GM06990 (cell line): ENCODE measurements around the gene ZNF207.
"Not testable (repeated sequence)": the region's sequence is repeated elsewhere in the genome, so short reads cannot be mapped to it uniquely, and the experiment has no call there.

Experiments
- DNase-seq: peaks from one replicate; pipeline ENCODE4 v3.0.0-alpha.2; 2011; ENCODE audit not compliant: insufficient read length; ENCODE audit errors: extremely low read depth
- H3K27me3 ChIP-seq: replicated peaks from 2 replicates; pipeline ENCODE4 v1.6.0; 2011; ENCODE audit warnings: low read length; ENCODE audit not compliant: control insufficient read depth, insufficient read depth
- H3K36me3 ChIP-seq: 2 replicates; pipeline ENCODE4 v1.5.1; 2011; ENCODE audit warnings: low read length; ENCODE audit not compliant: control insufficient read depth, insufficient read depth
- H3K4me3 ChIP-seq: replicated peaks from 2 replicates; pipeline ENCODE4 v1.5.1; 2011; ENCODE audit warnings: low read depth, mild to moderate bottlenecking, control low read depth, low read length
- TF ChIP-seq, protein P1 (sequence below): IDR thresholded peaks from 2 replicates; pipeline ENCODE4 v1.5.1; 2011; ENCODE audit warnings: low read length, control low read depth, mild to moderate bottlenecking, inconsistent platforms; ENCODE audit not compliant: insufficient read depth, poor library complexity, severe bottlenecking

ZNF207 gene

DNA sequence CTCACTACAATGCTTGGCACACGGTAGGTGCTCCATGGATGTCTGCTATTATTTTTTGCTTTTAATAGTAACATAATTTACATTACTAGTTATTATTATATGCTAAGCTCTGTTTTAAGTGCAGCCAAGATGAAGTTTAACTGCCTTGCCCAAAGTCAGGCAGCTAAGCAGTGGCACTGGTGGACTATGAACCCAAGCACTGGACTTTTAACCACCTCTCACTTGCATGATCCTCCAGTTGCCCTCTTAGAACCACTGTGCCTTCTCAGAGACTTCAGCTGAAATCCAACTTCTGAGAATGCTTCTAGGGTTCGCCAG is 1.5 kb upstream of the ZNF207 start:
- H3K4me3 ChIP-seq, result no peak overlapping the region
- no peak for DNase-seq
- TF ChIP-seq, protein P1, sequence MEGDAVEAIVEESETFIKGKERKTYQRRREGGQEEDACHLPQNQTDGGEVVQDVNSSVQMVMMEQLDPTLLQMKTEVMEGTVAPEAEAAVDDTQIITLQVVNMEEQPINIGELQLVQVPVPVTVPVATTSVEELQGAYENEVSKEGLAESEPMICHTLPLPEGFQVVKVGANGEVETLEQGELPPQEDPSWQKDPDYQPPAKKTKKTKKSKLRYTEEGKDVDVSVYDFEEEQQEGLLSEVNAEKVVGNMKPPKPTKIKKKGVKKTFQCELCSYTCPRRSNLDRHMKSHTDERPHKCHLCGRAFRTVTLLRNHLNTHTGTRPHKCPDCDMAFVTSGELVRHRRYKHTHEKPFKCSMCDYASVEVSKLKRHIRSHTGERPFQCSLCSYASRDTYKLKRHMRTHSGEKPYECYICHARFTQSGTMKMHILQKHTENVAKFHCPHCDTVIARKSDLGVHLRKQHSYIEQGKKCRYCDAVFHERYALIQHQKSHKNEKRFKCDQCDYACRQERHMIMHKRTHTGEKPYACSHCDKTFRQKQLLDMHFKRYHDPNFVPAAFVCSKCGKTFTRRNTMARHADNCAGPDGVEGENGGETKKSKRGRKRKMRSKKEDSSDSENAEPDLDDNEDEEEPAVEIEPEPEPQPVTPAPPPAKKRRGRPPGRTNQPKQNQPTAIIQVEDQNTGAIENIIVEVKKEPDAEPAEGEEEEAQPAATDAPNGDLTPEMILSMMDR, result no peak
- no peaks in the 10 kb centered on the region for H3K27me3 ChIP-seq
- H3K36me3 ChIP-seq, result peaks cover 3% of the 10 kb centered on the region

DNA sequence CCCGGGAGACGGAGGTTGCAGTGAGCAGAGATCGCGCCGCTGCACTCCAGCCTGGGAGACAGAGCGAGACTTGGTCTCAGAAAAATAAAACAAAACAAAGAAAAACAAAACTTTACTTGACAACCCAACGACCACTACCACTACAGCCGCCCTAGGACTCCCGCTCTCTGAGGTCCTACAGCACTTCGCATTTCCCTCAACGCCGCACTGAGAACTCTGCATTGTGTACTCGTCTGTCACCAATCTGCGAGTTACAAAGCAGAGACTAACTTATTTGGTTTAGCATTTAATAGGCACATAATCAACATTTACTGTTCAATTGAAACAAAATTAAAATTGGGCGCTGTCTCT is 479 bp upstream of the ZNF207 start:
- no peak for DNase-seq
- H3K36me3 ChIP-seq, result peaks cover 10% of the 10 kb centered on the region
- H3K4me3 ChIP-seq, result peak overlapping the region; percentile 89
- TF ChIP-seq, protein P1, result no peak
- no peaks in the 10 kb centered on the region for H3K27me3 ChIP-seq

DNA sequence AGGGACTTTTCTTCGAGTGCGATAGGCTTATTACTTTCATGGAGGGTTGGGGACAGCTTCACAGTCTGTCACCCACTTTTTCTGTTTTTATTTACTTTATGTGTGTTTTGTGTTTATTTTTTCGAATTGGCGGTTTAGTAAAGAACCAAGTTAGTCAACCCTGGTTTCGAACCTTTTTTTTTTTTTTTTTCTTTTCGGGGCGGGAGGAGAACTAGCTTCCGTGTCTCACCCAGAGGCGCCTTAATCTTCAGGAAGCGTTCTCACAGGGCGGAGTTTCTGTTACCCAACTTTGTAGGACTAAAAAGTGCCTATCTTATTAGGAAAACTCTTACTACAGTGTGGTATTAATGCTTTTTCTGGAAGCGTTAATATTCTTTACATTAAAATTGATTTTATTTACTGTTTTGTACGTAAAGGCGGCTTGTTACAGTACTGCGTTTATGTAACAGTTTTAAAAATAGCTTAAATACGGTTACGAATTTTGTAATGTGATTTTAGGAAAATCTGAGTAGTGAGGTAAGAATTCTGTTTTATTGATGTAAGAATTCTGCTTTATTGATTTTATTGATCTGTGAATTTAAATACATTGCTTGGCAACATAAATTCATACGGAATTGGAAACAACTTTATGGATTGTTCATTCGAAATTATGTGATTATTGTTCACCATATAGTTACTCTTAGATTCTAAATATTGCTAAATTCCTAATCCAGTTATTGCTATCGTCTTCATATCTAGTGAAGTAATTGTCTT is 885 bp downstream of the ZNF207 start:
- Histone ChIP-seq H3K36me3 (peaks cover 20% of the 10 kb centered on the region), H3K27me3 (no peaks in the 10 kb centered on the region), H3K4me3 (peak overlapping the region; percentile 89)
- TF ChIP-seq, protein P1, result no peak
- no peak for DNase-seq

DNA sequence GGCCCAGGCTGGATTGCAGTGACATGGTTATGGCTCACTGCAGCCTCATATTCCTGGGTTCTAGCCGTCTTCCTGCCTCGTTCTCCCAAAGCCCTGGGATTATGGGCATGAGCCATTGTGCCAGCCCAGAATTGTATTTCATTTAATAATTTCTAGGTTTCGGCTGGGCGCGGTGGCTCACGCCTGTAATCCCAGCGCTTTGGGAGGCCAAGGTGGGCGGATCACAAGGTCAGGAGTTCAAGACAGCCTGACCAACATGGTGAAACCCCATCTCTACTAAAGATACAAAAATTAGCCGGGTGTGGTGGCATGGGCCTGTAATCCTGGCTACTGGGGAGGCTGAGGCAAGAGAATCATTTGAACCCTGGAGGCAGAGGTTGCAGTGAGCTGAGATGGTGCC is 2.8 kb downstream of the ZNF207 start:
- not testable (repeated sequence) for DNase-seq, H3K27me3 ChIP-seq
- peak overlapping the region; percentile 89 for H3K4me3 ChIP-seq
- peaks cover 25% of the 10 kb centered on the region for H3K36me3 ChIP-seq

DNA sequence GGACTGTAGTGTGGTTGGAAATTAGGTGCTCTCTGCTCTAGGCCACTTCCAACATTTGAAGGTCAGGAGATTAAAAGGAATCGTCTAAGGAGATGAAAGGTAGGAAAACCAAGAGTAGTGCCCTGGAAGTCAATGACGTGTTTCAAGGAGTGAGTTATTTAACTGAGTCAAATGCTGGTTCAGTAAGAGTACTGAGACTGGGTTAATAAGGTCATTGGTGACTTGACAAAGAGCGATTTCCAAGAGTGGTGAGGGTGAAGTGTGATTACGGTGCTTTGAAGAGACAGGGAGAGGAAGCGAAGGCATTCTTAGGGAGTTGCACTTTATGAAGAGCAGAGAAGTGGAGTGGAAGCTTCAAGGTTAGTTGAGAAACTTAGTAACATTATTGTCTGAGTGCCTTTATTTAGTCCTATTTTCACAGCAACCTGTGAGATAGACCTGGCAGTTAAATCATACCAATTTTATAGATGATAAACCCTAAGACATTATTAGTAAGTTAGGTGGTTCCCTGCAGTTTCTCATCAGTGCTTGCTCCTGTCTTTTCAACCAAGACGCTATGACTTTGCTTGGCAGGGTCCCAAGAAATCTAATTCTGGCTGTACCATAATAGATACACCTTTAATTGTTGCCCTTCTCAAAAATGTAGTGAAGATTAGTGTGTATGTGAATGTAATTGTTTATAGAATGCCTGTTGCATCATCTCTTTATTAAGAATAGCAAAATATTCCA is 5.9 kb downstream of the ZNF207 start:
- Histone ChIP-seq H3K36me3 (peaks cover 33% of the 10 kb centered on the region), H3K27me3 (no peaks in the 10 kb centered on the region), H3K4me3 (no peak overlapping the region; the same call in 1 of the 2 replicates)
- TF ChIP-seq, protein P1, result no peak
- DNase-seq, result no peak

DNA sequence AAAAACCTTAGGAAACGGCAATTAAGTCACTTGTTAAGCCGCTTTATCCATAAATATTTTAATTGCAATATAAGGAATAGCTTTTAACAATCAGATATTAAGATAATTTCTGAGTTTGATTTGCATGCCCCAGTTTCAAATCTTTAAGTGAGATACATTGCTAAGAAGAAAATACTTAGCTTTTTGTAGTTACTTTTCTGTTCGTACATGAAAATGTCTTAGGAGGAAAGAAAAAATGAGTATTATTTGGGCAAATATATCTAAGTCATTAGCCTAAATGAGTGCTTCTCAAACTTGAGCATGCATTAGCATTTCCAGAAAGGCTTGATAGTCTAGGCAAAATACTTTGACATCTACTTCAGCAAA is 6.4 kb downstream of the ZNF207 start:
- TF ChIP-seq, protein P1, result no peak
- Histone ChIP-seq H3K4me3 (no peak overlapping the region), H3K36me3 (peaks cover 33% of the 10 kb centered on the region), H3K27me3 (no peaks in the 10 kb centered on the region)
- no peak for DNase-seq
